Limb (tissue), 2 donors: ENCODE measurements around the gene CIITA.
A peak's percentile ranks its signal among the peaks of the same experiment; 100 is the strongest.

Experiments
- DNase-seq, 2 donors: peaks; one replicate each; pipeline ENCODE4 v3.0.0-alpha.2; 2016; ENCODE audit errors: extremely low spot score in 2 of 2

Gene CIITA

DNA sequence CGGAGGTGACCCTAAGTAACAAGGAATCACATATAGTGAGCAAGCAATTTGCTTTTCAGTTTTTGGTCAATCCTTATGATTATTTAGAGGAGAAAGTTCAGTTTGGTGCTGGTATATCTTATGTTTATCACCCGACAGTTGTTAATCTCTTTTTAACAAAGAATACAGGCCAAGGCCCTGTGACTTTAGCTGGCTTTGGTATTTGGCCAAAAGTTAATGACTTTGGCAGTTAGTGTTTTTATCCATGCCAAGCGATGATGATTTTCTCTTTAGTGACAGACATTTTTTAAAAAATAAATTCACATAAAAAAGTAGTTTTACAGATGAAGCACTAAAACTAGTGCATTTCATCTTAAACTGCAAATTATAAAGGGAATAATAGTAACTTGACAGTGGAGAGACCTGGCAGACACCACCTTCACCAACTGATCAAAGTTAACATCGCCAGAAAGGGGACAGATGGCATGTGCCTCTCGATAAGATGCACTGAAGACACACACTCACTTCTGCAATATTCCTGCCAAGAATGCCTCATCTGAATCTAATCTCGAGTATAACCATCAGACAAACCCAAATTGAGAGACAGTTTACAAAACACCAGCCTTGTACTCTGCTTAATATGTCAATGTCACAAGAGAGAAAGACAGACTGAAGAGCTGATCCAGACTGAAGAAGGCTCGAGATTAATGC lies 58.4 kb downstream of the CIITA start:
- DNase-seq: no peak

DNA sequence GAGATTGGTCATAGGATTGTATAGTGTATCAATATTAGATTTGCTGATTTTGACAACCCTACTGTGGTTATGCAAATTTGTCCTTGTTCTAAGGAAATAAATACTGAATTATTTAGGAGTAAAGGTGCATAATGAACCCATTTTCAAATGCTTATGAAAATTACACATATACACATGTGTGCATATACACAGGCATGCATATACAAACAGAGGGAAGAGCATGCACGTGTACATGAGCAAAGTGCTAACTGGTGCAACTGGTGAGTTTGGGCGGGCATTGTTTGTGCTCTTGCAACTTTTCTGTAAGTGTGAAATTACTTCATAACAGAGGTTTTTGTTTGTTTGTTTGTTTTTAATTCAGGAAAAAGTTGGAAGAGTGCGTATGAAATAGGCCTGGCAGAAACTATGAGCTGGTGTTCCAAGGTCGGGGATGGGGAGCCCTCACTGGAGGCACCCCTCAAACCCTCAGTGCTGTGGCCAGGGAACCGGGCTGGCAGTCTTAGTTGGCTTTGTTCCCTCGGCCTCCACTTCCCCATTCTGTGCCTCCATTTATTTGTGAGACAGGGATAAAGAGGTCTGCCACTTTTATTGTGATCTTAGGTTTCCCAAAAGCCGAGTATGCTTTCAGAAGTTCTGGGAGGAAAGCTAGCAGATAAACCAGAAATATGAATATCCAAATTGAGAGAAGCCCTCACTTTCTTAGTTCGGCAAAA lies 59.4 kb downstream of the CIITA start:
- DNase-seq: no peak

GRCh38 chr16:10937068-10937859 lies 60.3 kb downstream of the CIITA start:
- no peak for DNase-seq

GRCh38 chr16:10938321-10938720 lies 61.3 kb downstream of the CIITA start:
- DNase-seq: no peak

- DNase-seq: no peak
These were observed 62.0 kb downstream of the CIITA start for GRCh38 chr16:10938796-10939648.

GRCh38 chr16:10939649-10940234 lies 62.7 kb downstream of the CIITA start:
- DNase-seq: no peak

DNA sequence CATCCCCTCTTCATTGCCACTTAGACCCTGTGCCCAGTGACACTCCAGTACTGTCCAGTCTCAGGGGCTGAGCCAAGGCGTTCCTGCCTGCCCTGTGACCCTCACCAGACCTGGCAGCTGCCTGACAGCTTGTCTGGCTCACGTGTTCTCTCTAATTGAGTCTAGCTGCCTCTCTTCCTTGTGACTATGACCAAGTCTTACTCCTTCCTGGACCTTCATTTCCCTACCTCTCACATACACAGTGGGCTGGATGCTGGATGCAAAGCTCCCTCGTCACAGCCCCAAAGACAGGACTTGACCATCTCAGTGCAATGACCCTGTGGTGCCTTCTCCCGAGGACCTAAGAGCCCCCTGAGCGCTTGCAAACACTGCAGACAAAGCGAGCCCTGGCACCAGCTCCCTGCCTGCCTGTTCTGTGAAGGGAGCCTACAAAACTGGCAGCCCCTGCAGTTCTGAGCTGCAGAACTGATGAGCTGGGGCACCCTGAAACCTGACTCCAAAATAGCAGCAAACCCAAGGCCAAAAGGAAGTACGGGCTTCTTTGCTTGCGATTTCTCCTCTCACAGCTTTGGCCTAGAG lies 63.6 kb downstream of the CIITA start:
- no peak for DNase-seq

GRCh38 chr16:10941127-10941933 lies 64.3 kb downstream of the CIITA start:
- DNase-seq: peak in 1 of 2 donors; percentile 57

- DNase-seq: peak in 1 of 2 donors; percentile 50
These were observed 64.9 kb downstream of the CIITA start for GRCh38 chr16:10941935-10942351.

DNA sequence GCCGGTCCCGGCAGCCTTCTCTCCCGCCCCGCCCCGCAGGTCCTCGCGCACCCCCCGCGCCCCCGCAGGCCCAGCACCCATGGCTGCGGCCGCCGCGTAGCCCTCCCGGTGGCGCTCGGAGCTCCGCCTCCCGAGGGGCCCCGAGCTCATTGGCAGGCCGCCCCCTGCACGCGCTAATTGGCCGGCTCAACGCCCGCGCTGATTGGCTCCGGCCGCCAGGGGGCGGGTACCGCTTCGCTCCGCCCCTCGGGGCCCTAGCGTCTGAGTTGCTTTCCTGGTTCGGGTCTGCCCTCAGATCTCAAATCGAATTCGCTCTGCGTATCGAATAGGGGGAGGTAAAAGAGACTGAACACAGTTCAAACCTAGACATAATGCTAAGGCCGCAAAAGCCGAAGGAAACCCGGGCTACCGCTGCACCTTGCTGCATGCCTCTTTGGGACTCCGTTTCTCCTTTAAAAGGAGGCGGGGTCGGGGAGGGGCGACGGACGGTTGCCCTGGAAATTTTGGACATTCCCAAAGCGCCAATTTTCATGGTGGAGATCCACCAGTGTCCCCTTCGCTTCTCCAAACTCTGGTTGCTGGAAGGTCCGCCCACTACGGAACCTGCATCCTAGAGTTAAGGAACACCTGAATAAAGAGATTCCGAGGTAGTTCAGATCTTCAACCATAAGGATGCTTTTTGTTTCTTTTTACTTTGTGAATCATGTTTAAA lies 65.5 kb downstream of the CIITA start, which contains the start of gene DEXI:
DEXI (minus strand) TSS at position 117 of the 712 bp plus-strand sequence. CDS start 463 bp downstream, outside the sequence.
- DNase-seq: peak; percentile 89 to 96

GRCh38 chr16:10943064-10943353 lies 66.0 kb downstream of the CIITA start:
- no peak for DNase-seq

DNA sequence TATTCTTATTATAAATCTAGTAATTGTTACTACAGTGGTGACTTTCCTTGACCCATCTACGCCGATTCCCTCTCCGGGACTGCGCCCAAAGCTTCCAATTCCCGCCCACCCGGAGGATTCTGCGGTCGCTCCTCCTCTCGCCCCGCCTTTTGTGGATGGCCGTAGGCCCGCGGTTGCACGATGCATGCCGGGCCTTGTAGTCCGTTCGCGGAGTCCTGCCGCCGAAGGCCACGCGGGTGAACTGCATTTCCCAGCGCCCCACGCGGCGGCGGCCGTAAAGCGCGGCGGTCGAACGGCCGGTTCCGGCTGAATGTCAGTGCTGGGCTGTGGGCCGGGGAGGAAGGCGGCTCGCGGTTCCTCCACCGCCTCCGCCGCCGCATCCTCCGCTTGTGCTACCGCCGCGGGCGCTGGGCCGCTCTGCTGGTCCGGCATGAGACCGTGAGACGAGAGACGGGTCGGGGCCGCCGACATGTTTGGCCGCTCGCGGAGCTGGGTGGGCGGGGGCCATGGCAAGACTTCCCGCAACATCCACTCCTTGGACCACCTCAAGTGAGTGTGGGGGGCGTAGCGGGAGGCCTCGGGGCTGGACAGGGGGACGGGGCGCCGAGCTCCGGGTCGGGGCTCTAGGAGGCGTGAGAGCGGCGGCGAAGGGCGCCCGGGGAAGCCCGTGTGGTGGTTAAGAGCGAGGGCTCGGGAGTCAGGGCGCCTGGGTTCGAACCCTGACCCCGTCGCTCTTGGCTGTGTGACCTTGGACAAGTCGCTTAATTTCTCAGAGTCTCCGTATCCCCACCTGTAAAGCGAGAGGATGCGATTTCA lies 67.5 kb downstream of the CIITA start, which contains the start of gene CLEC16A:
CLEC16A (plus strand) TSS at position 316 of the 816 bp plus-strand sequence; CDS start at position 470, 154 bp downstream.
- DNase-seq: peak; percentile 96 to 99

DNA sequence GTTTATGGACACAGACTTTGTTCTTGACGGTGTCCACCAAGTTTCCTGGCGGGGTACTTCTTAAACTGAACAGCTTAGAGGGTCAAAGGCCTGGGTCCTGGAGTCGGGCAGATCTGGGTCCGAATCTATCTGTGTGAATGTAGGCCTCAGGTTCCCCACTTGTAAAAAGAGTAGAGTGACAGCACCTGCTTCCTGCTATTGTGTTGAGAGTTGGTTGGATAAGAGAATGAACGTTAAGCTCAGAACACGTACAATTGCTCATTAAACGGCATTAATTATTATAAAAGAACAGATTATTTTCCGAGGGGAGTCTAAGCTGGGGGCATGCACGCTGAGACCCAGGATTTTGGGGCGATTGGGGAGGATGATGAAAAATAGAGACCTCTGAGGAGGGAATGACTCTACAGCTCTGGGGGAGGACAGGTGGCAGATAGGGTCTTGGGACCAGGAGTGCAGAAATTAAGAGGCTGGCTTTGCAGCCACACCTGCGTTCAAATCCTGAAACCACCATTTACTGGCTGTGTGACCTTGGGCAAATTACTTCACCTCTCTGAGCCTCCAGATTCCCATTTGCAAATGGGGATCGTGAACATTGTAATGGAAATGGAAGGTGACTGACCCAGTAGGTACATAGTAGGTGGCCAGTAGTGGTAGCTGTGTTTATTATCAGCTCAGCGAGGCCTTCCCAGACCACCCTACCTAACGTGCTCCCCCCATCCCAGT lies 68.2 kb downstream of the CIITA start:
- DNase-seq: no peak

- no peak for DNase-seq
These were observed 69.3 kb downstream of the CIITA start for GRCh38 chr16:10946308-10946707.

DNA sequence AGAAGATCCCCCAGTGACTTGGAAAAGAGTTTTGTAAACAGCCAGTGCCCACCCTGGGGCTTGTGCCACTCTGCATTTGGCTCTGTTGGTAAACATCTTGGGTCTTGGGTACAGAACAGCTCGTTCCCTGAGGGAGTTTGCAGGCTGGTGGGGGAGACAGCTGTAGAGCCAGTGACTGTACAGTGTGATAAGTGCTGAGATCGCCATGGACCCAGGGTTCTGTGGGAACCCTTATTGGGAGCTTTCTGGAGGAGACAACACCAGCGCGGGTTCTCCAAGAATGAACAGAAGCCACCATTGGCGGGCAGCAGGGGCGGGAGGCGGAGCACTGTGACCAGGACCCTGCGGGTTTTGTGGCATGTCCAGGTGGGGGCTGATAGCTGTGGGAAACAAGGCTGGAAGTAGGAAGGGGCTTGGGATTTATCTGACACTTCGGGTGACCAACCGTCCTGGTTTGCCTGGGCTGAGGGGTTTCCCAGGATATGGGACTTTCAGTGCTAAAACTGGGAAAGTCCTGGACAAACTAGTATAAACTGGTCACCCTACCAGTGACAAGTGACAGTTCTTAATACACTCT lies 70.3 kb downstream of the CIITA start:
- DNase-seq: no peak

- no peak for DNase-seq
These were observed 72.5 kb downstream of the CIITA start for GRCh38 chr16:10949424-10949970.

DNA sequence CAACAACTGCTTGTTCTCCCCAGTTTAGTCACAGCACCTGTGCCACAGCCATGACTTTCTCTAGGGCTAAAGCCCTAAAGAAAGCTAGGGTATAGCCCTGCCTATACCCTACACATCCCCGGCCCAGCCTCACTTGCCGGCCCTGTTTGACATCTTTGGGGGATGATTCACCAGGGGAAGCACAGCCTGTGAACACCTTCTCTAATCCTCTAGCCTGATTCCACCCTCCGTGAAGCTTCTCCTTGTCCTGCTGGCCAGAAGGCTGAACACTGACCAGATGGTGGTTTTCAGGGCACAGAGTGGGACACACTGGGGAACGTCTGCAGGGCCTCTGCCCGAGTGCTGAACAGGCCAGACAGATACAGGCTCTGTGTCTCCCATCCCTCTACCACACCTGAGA lies 73.4 kb downstream of the CIITA start:
- no peak for DNase-seq
